ENCODE data around the gene PIBF1.

Gene PIBF1

DNA sequence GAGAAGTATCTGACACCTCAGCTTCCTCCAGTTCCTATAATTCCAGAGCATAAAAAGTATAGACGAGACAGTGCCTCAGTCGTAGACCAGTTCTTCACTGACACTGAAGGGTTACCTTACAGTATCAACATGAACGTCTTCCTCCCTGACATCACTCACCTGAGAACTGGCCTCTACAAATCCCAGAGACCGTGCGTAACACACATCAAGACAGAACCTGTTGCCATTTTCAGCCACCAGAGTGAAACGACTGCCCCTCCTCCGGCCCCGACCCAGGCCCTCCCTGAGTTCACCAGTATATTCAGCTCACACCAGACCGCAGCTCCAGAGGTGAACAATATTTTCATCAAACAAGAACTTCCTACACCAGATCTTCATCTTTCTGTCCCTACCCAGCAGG, 279.9 kb downstream of the PIBF1 start:
- no peak for DNase-seq

DNA sequence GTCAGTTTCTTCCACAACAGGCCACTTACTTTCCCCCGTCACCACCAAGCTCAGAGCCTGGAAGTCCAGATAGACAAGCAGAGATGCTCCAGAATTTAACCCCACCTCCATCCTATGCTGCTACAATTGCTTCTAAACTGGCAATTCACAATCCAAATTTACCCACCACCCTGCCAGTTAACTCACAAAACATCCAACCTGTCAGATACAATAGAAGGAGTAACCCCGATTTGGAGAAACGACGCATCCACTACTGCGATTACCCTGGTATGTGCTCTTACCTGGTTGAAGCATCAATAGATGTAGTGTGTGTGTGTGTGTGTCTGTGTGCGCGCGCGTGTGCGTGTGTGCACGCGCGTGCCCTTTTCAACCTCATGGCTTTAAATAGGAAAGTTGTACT, 280.5 kb downstream of the PIBF1 start:
- no peak for DNase-seq

DNA sequence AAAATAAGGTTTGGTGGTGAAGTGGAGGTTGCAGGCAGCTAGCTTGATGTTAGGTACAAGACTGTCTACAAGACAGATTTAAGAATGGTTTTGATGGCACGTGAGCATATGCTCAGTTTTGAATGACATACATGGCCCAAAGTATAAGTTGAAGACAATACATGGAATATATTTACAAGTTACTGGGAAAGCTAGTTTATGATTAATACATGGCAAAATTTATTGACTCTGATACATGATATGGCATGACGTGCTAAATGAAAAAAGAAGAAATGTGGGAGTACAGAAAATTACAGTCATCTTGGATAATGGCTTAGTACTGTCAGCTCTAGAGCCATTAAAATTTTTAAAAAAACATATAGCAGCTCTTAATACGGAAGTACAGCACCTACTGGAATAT, 281.2 kb downstream of the PIBF1 start:
- DNase-seq: no peak

DNA sequence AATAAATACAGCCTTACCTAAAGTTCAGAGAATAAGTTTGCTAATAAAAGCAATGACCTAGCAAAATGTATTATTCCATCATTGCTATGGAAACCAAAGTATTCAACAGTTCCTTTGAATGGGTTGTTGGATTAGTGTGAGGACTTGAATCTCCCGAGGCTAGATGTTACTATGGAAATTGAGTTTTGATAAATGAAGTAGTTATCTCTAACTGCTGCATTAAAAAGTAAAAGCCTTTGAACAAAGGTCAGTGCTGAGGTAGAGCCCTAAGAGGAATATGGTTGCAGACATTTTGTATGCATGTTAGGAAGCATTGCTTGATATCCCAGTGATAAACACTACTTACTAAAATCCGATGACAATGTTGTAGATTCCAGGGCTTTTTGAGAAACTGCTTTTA, 283.1 kb downstream of the PIBF1 start:
- DNase-seq: no peak

DNA sequence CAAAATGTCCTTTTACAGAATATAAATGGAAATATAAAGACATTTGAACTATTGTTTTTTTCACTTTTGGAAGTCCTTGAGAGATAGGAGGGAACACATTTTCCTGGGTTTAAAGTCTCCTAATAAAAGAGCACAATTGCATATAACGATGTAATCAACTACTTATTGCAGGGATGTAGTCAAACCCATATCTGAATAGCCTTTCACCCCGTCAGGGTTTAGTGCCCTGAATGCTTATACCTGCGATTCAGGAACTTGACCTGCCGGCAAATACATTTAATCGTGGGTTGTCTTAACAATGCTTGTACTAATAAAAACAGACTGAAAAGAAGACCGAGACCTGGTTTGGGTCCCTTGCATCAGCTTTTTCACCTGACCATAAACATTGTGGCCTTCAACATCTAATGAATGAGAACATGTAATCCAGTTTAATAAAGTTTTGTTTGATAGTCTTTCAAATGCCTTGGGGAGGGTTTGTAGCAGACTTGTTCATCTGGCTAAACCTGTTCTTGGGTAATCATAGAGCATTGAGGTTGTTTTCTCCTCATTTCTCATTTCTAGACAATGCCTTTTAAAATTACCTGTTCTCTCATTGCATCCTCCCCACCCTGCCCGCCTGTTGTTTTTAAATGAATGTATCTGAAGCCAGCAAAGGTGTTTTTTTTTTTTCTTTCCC, 283.9 kb downstream of the PIBF1 start:
- no peak for DNase-seq

All from CD4-positive, alpha-beta T cell treated with Interferon gamma for 1 hour (primary cell).